SH-SY5Y (cell line): ENCODE data around the gene OTOA.

ENCODE experiments used
- GATA2 ChIP-seq: IDR thresholded peaks from 2 replicates; pipeline ENCODE4 v1.6.1; 2011; ENCODE audit warnings: mild to moderate bottlenecking, low read depth, low read length
- GATA3 ChIP-seq: IDR thresholded peaks from 2 replicates; pipeline ENCODE4 v1.6.1; 2011; ENCODE audit warnings: low read depth, mild to moderate bottlenecking, low read length, moderate library complexity

Gene OTOA

DNA sequence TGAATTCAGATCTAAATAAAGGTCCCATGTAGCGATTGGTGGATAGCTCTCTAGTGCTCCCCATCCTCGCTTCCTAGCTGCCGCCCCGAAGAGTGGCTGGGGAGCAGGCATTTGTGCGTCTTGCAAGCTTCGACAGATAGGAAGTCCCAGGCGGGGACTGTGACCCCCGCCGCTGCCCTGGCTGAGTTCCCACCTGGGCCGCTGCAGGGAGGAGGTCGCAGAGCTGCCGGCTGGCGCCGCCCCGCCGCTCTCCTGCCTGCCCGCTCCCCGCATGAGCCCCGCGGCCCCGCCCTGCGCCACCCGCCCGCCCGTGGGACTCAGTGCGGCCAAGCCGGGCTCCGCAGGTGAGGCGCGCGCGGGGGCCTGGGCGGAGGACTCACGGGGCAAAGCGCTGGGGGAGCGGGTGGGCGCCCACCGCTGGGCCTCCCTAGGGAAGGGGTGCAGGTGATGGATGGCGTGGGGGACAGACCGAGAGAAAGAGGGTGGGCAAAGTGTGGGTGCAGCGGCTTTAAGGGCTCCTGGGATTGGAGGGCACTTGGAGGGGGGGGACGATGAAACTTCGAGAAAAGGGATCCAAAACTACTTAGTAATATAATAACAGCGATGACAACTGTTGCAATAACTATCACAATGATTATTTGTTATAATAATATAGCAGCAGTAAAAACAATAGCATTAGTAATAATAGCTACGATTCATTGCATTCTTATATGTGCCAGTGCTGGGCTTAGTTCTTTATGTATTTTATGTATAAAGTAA, at the start of gene OTOA:
OTOA (plus strand) TSS at position 80 of the 759 bp plus-strand sequence. CDS start 14,547 bp downstream, outside the sequence.
- TF ChIP-seq GATA3 (no peak), GATA2 (no peak)

DNA sequence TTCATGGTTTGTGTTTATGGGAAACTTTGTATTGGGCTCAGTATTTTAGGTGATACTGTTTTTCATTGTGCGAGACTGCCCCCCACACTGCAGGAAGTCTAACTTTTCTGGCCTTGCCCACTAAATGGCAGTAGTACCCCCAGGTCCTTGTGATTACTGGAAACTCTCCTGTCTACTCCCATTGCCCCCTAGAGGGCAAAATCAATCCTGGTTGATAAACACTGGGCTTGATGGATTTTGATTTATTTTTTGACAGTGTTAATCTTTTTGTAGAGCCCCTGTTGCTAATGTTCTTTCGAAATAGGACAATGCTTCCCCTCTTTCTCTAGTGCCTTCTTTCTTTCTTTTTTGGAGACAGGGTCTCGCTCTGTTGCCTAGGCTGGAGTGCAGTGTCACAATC, 48.9 kb upstream of the OTOA start:
- TF ChIP-seq GATA3 (no peak), GATA2 (no peak)

DNA sequence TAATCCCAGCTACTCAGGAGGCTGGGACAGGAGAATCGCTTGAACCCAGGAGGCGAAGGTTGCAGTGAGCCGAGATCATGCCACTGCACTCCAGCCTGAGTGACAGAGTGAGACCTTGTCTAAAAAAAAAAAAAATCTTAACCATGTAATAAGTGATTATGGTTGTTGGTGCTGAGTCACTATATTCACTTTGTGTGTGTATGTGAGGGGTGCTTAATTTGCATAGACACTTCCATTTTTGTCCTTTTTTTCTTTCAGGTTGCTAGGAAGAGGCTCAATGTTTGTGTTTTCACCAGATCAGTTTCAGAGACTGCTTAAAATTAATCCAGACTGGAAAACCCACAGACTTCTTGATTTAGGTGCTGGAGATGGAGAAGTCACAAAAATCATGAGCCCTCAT, 46.2 kb upstream of the OTOA start:
- TF ChIP-seq GATA3 (no peak), GATA2 (no peak)

DNA sequence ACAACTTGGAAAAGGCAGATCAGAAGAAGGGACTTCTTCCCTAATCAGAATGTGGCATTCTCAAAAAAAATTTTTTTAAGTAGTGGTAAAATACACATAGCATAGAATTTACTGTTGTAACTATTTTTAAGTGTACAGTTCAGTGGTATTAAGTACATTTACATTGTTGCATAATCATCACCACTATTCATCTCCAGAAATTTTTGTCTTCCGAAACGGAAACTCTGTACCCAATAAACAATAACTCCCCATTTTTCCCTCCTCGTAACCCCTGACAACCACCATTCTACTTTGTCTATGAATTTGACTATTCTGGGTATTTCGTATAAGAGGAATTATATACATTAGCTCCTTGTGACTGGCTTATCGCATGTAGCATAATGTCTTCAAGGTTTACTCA, 45.5 kb upstream of the OTOA start:
- TF ChIP-seq GATA2 (no peak), GATA3 (no peak)

DNA sequence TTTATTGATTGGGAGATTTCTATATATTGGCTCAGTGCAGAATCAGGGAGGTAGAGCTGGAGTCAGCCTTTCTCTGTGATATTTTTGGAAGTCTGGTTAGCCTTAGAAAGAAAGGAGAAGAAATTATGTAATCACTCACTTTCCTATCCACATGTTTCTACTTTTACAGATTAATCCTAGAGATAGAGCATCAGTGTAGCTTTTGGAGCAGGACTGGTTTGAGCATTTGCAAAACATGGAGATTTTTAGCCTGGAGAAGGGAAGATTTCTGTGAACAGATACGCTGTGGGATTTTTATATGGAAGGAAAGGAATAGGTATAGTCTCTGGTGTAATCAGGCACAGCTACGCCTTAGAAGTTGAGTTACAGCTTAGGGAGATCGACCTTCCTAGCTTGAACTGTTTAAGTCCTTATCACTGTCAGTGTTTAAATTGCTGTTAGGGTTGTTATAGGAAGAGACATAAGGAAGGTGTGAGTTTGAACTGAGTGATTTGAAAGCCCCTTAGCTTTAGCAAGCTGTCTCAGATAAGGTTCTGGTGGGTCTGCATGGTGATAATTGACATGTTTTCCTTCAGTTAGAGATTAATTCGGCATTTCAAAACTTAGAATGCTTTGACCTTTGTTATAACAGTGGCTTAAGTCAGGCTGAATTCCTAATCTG, 43.9 kb upstream of the OTOA start:
- TF ChIP-seq GATA2 (peak; percentile 54; the same call in 1 of the 2 replicates), GATA3 (0 out of 2 replicates have a peak, but pooled peaks have one; percentile 37)

DNA sequence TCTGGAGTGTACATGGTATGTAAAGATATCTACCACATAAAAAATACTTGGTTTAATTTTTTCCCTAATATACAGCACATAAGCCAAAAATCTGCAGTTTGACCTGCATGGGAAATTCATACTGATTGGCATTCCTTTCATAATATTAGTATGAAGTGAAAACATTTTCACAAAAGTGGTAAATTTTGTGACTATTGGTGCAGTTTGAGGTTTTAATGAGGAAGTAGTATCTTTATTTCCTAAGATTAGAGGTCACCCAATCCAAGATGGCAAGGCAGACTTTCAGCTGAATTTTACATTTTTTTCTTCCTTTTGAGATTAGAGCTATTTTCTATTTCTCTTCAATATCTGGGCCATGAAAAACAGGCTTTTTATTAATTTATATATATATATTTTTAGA, 43.2 kb upstream of the OTOA start:
- no peak for TF ChIP-seq GATA2
- TF ChIP-seq GATA3: no peak

DNA sequence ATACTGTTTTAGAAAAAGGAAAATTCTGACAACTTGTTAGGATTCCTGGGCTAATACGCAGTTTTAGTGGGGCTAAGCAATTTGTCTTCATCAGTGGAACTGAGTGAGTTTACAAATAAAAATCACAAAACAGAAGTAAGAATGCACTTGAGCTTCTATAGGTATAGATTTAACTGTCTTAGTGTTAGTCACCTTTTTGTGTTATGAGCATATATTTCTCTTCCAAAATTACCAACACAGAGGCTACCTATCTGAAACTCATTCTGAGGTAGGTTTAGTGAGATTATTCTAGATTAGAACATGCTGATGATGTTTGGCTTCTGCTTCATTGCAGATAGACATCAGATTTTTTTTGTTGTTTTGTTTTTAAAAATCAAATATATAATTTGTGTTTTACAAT, 41.2 kb upstream of the OTOA start:
- no peak for TF ChIP-seq GATA3
- TF ChIP-seq GATA2: no peak

DNA sequence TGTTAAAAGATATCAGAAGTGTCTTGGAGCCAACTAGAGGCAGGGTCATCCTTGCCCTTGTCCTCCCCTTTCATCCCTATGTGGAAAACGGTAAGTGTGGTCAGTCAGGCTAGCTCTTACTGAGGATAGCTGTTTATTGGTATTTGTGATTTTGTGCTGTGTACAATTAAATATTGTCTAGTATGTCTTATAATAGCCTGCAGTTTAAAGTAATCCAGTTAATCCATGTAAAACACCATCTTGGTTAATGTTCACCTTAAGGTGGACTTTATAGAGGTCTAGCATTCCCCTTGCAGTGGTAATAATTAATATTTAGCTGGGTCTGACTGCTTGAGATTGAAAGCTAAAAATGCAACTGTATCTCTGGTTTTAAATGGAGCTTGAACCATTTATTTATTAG, 38.7 kb upstream of the OTOA start:
- no peak for TF ChIP-seq GATA2
- TF ChIP-seq GATA3: no peak

DNA sequence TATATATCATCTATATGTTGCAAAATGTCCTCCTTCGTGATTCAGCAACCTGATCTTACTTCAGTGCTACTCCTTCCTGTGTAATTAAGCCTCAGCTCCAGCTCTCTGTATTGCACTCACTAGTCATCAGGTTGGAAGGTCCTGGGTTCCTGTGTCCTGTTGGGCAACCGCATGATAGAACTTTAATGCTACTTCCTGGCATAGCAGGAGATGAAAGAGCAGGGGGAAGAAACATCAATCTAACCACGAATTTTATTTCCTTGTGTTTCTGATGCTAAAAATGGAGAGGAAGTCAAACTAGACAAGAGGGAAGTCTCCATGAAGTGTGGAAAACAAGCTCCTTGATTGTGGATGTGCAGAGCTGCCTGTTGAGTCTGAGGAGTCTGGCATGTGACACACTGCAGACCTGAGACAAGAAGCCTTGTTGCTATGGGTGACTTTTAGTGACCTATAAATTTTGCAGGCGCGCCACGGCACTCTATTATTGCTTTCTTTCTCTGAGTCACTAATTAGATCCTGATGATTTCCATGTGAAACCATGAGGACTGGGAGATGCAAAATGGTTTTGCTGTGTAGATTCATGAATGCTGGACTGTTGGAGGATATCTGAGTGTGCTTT, 37.0 kb upstream of the OTOA start:
- no peak for TF ChIP-seq GATA3

DNA sequence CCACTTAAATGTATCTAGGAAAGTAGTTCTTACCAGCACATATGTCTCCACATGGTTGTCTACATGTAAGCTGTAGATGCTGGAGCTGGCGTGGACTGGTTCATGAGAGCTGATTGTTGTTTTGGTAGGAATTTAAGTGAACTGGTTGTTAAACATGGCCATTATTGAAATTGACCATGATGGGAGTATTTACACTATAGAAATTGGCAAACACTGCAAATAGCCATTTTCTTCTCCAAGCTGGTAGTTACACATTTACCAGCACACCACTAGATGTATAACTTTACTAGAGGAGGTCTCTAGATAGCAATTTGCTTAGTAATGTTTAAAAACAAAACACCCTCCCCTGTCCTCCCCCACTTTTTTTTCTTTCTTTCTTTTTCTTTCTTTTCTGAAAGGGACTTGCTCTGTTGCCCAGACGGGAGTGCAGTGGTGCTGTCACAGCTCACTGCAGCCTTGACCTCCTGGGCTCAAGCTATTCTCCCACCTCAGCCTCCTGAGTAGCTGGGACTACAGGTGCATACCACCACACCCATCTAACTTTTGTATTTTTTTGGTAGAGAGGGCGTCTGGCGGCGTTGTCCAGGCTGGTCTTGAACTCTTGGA, 35.5 kb upstream of the OTOA start:
- TF ChIP-seq GATA2: no peak
- TF ChIP-seq GATA3: no peak

DNA sequence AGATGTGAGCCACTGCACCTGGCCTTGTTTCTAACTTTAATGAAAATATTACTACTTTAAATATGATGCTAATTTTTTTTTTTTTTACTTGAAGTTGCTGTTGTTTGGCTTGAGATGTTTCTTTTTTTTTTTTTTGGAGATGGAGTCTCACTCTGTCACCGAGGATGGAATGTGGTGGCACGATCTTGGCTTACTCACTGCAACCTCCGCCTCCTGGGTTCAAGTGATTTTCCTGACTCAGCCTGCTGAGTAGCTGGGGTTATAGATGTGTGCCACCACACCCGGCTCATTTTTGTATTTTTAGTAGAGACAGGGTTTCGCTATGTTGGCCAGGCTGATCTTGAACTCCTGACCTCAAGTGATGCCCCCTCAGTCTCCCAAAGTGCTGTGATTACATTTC, 35.0 kb upstream of the OTOA start:
- TF ChIP-seq GATA3 (no peak), GATA2 (no peak)

DNA sequence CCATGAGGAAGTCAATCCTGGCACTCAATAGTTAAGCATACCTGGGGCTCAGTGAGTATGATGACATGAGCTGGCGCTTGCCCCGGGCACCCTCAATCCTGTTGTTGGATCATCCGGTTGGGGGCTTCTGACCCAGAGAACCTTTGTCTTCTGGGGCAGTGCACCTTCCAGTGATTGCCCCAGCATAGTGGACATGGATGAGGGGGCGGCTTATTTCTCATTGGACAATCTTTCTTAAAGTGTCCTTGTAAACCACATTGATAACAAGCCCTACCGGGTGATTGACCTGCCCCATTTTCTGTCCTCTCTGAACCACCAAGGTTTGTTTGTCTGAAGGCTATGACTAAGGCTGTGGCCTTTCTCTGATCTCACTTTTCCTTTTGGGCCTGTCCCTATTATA, 29.6 kb upstream of the OTOA start:
- TF ChIP-seq GATA3 (no peak), GATA2 (no peak)

DNA sequence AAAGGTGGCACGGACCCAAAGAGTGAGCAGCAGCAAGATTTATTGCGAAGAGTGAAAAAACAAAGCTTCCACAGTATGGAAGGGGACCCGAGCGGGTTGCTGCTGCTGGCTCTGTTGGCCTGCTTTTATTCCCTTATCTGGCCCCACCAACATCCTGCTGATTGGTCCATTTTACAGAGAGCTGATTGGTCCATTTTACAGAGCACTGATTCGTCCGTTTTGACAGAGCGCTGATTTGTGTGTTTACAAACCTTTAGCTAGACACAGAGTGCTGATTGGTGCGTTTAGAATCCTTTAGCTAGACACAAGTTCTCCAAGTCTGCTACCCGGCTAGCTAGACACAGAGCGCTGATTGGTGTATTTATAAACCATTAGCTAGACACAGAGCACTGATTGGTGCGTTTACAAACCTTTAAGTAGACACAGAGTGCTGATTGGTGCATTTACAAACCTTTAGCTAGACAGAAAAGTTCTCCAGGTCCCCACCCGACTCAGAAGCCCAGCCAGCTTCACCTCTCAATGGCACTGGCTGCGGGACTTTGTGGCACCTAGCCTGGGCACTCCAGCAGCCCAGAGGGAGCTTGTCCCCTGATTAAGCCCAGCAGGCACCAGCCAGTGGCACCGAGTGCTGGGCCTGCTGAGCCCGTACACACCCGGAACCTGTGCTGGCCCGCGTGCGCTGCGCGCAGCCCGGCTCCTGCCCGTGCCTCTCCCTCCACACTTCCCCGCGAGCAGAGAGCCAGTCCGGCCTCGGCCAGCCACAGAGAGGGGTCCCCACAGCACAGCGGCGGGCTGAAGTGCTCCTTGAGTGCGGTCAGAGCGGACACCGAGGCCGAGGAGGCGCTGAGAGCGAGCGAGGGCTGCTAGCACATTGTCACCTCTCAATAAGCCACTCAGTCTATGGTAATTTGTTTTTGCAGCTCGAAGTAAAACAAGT, 26.5 kb upstream of the OTOA start:
- TF ChIP-seq GATA3 (no peak), GATA2 (no peak)
